ENCODE data around the gene DUSP2.

Gene DUSP2

DNA sequence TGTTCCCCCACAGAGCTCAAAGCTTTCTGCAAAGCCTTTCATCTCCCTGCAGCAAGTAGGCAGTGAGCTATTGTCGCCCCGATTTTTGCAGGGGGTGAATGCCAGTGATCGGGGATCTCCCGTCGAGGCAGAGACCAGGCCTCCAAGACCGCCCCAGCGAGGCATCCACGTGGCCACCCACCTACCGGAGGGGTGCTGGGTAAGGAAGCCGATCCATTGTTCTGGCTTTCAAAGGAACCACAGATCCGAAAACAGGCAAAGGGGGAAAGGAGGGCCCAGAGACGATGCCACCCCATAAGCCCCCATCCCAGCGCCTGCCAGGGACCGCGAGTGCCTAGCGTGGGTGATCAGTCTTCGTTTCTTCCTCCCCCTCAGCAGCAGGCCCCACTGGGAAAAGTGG is 31.3 kb downstream of the DUSP2 start:
- DNase-seq (ENCODE audit: low read depth) = no peak

DNA sequence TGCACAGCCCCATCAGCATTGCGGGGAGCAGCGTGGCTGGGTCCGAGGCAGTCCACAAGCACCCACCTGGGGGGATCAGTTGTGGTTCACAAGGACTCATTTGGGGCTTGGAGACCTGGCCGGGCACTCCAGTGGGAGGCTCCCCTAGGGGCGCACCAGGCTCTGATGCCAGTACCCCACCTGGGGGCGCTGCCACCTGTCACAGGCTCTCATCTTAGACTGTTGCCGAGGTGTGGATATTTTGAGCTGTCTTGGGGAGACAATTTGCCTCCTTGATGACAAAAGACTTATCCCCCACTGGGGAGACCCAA is 31.9 kb downstream of the DUSP2 start:
- DNase-seq (ENCODE audit: low read depth) = no peak

DNA sequence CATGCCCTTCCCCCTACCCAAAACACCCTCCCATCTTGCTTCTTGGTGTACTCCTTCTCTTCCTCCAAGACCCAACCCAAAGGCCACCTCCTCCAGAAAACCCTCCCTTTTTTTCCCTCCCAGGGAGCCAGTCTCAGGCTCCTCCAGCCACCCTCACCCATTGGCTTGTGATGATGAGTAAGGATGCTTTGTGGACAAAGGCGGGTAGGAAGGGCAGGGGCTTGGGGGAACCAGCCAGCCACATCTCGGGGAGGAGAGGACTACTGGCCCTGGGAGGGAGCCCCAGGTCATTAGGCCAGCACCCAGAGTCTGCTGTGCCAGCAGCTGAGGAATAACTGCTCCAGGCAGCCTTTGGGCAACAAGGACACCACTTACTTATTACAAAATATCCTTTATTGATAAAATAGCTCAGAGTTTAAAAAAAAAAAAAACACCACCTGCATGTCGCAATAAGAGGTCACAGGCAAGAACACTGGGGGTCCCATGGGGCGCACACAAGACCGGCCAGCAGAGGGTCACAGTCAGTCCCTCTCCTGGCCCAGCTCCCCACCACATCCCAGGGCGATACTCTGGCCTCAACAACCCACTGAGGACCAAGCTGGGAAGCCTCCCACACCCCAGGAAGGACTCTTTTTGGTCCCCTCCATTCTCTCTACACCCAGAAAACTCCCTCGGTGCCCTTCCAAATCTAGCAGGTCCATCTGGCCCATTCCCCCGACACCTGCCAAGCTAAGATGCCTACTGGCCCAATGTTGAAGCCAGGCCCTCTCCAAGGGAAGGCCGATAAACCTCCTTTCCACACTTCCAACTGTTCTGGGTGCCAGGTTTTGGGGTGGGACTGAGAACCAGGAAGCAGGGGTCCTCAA is 32.5 kb downstream of the DUSP2 start:
- no peak for DNase-seq (ENCODE audit: low read depth)

DNA sequence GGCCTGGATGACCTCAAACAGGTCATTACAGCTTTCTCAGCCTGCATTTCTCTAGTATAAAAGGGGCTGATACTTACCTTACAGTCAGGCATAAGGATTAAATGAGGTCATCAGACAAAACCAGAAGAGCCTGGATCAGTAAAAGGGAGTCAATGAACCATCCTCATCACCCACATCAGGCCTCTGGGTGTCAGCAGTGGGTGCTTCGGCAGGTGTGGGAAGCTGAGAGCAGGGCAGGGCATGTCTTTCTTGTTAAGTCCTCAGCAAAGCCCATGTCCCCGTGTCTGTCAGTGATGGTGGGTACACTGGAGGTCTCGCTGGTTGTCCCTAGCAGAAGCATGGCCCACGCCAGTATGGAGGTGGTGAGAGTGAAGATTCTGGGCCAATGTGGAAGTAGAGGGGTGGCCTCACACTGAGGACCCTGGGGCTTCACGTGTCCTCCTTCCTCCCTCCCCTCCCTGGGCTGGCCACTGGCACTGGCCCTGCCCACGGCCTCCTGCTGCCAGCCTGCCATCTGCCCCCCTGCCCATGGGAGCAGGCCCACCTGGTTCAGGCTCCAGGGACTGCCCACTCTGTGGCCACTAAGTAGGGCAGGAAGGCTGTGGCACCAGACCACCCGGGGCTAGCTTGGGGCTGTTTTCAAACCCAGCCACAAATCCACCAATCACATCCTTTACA is 33.3 kb downstream of the DUSP2 start:
- no peak for DNase-seq (ENCODE audit: low read depth)

DNA sequence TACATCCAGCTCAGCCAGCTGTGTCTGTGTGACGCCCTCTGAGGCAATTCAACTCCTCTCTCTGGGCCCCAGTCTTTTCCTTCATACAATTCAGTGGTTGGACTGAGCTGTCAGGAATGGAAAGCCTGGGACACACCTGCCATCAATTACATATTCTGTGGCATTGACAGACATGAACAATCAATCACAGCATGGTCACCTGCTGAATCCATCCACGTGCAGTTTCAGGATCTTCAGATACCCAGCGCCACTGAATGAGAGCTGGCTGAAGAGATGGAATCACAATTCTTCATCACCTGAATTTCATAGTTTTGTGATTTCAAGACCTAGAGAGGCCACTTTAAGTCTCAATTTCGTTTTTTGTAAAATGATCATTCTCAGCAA is 34.0 kb downstream of the DUSP2 start:
- no peak for DNase-seq (ENCODE audit: low read depth)

DNA sequence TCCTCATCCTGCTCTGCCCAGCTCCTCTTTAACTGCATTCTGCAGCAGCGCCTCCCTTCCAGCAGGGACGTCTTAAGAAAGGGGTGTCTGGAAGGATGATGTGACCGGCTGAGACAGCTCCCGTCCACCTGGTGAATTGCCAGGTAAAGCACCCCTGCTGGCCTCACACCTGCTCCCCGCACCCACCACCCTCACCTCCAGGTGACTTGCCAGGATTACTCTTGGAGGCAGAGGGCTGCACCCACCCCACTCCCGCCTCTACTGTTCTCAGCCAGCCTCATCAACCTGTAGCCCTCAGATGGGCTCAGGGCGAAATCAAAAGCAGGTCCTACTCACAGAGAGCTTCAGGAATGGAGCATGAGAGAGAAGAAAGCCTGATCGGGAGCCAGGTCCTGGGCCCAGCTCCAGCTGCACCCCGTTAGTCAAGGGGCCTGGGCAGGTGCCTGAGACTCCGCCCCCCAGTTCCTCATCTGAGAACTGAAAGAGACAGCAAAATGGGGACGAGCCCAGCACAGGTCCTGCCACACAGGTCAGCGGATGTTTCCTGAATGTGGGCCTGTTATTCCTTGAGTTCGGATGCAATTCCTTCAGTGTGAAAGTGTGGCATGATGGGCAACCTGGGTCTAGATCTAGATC is 34.5 kb downstream of the DUSP2 start:
- DNase-seq (ENCODE audit: low read depth) = no peak

DNA sequence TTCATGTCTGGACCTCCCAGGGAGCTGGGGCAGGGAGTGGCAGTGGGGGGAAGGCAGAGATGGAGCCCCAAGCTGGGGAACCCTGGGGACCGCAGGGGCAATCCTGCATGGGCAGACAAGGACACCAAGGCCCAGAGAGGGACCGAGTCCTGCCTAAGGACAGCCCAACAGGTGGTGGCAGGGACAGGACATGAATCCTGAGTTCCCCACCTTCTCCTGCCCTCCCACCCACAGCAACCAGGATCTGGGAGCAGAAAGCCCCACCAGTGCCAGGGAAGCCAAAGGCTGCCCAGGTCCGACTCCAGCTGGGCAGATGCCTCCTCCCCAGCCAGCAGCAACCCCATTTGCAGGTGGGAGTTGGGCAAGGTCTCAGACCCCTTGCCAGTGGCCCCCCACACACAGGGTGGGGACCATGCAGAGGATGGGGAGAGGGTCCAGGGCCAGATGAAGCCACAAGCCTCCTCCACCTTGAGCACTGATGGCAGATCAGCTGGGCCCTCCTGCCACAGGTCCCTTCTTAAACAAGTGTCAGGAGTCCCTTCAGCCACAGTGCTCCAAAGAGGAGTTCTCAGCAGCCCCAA is 35.2 kb downstream of the DUSP2 start:
- DNase-seq (ENCODE audit: low read depth) = no peak

DNA sequence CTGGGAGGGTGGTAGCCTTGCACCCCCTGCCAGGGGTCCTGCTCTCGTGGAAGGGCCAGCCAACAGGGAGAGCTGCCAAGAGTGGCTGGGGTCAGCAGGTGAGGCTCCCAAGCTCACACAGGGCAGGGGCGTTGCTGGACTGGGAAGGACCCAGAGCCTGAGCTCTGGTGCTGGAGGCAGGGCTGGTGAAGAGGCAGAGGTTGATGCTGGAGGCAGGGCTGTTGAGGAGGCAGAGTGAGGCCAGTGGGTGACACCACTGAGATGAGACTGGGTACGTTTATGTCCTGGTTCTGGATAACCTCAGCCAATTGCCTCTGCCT is 35.9 kb downstream of the DUSP2 start:
- no peak for DNase-seq (ENCODE audit: low read depth)

DNA sequence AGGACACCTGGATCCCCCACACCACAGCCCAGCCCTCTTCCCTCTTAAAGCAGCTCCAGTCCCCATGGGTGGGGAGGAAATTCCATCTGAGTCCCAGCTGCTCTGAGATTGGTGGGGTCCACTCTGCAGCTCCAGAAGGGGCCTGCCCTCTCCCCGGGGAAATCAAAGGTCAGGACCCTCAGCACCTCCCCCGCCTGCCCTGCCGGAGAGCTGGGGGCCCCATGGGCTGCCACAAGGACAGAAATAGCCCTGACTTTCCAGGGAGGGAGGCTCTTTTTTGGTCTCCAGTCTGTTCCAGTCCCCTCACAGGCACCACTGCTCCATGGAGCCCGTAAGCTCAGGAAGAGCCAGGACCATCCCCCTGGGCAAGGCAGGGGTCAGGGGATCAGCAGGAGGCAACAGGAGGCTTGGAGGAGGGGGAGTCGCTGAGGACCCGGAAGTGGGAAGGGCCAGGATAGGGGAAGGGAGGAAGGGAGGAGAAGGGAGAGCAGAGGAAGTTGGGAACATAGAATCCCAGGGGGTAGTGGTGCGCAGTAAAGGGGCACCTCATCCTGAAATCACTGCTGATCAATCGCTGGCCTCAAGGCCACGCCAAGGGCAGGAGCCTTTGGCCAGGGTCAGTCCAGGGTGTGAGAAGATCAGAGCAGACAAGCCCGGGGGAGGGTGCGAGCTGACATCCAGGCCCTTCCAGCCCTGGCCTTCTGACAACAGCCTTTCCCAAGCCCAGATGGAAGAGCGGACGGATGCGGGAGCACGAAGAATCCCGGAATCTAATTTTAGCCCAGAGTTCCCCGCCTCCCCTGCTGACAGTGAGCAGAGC is 36.5 kb downstream of the DUSP2 start:
- no peak for DNase-seq (ENCODE audit: low read depth)

DNA sequence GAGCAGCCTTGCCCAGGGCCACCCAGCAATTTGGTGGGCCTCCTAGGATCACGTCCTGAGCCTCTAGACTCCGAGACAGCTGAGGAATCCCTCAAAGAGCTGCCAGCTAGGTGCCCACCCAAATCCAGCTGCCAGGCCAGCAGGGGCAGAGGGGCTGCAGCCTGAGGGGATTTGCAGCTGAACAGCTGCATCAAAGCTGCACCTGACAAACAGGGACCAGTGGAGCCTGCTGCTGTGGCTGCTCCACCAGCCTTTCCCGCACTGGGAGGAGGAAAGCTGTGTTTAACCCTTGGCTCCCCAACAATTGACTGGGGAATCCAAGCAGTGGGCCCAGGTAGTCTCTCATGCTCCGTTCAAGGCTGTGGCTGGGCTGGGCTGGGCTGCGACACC is 37.1 kb downstream of the DUSP2 start:
- no peak for DNase-seq (ENCODE audit: low read depth)

DNA sequence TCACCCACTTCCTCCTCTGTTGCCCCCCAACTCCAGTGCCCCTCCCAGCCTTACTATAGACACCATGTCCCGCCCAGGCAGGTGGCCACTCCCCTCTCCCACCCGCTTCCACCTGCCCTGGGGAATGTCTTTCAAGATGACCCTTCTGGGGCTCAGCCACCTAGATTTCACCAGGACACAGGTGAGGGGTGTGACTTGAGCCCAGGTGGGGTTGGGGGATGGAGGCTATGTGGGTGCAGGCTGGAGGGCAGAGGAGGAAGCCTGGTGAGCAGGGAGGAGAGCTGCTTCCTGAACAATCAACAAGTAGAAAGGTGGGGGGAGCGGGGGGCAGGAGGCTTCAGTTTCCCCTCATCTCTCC is 37.6 kb downstream of the DUSP2 start:
- DNase-seq (ENCODE audit: low read depth) = no peak

DNA sequence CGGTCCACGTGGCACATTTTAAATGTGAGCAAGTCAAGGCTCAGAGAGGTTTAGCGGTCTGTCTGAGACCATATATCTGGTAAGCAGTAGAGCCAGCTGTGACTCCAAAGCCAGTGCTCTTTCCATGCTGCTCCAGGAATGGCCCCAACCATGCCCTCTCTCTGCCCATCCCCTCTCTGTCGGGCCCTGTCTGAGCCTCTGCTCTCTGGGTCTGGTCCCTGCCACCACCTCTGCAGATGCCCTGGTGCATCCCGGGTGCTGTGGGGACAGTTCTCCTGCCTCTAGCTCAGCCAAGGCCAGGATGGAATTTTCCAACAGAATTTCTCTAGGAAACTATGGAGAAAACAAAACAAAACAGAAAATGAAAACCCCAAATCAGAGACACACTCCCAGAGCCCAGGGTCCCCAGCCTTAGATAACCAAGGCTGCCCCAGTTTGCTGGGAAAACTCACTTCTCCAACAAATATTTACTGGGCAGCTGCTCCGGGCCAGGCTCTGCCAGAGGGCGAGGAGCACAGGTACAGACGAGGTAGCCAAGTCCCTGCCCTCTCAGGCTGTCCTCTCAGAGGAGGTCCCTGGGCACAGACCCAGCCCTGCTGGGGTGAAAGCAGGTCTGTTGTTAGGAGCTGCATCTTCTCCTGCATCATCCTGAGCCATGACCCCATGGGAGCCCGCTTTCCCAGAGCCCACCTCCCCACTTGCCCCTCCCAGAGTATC is 38.1 kb downstream of the DUSP2 start:
- no peak for DNase-seq (ENCODE audit: low read depth)

DNA sequence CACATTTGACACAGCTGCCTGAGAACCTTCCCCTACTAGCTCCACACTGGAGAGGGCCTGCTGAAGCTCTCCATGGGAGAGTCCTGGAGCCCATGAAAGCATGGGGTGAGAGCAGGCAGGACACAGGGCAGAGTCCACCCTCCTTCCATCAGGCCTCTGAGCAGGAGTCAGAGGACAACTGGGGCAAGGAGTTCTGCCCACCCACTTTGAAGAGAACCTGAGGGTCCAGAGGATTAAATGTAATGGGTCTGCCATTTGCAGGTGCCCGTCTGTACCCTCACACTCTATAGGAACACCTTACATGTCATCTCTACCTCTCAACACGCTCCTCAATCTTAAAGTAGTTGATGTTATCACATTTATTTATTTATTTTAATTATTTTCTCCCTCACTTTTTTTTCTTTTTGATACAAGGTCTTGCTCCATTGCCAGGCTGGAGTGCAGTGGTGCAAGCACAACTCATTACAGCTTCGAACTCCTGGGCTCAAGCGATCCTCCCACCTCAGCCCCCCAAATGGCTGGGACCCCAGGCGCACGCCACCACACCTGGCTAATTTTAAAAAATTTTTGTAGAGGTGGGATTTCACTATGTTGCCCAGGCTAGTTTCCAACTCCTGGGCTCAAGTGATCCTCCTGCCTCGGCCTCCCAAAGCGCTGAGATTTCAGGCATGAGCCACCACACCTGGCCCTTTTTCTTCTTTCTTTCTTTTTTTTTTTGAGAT is 39.1 kb downstream of the DUSP2 start:
- no peak for DNase-seq (ENCODE audit: low read depth)

DNA sequence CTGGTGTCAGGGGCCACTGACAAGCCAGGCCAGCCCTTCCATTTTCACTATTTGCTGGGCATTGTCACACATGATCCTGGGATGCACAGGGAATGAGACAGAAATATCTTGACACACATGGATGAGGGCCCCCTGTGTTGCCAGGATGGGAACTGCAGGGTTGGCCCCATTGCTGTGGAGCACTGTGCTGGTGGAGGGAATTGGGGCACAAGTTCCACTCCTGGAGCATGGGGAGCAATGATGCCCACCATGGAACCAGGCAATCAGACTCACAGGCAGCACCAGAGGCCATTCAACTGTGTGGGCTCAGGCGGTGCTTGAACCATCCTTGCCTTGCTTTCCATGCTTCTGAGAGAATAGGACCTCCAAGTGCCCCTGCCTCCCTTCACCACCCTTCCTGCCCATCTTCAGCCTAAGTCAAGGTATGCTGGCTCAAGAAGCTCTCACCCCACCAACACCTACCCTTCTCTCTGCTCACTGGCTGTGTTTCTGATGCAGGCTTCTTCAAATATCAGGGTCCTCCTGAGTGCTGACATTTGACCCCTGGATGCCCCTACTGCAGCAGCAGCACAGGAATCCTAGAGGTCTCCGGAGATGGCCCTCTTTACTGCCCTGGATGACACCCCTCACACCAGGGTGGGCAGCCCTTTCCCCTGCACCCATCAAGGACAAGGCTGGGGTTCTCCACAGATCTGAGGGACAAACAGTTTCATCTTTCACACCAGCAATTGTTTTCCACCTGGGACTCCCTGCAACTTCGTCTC is 39.9 kb downstream of the DUSP2 start:
- no peak for DNase-seq (ENCODE audit: low read depth)

DNA sequence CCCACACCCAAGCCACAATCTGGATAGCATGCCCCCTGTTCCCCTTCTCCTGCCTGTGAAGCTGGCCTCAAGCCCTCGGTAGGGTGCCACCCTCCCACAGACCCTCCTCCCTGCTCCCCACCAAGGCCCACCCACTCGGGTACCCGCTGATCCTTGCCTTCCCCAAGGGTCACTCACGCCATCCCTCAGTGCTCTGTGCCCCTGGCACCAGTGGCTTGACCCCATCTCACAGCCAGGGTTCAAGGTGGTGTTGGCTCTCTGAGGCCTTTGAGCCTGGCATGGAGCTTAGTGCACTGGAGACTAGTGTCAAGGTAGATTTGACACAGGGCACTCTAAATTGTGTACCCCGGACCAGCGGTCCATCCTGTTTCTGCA is 40.8 kb downstream of the DUSP2 start:
- no peak for DNase-seq (ENCODE audit: low read depth)

DNA sequence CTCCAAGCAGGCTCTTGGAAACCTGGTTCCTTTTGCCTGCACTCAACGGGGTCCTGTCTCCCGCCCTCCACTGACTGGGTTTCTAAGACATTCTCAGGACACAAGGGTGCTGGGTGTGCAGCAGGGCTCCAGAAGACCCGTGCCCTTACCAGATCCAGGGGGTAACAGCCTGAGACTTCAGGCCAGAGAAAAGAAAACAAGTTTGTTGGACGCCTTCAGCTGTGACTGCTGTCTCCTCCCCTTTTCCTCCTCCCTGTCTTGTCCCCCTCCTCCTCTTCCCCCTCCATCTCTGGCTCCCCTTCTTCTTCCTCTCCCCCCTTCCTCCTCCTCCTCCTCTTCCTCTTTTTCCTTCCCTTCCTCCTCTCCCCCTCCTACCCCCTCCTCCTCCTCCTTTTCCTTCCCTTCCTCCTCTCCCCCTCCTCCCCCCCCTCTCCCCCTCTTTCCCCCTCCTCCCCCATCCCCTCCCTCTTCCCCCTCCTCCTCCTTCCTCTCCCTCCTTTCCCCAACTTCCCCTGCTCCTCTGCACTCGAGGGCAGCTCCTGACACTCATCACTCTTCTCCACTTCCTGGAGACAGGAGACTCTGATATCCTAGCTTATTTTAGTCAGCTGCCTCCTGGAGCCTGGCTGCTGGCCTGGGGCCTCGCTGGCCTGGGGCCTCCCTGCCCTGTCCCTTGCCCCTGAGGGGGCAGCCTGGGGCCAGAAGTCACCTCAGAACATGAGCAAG is 41.3 kb downstream of the DUSP2 start:
- DNase-seq (ENCODE audit: low read depth) = no peak

DNA sequence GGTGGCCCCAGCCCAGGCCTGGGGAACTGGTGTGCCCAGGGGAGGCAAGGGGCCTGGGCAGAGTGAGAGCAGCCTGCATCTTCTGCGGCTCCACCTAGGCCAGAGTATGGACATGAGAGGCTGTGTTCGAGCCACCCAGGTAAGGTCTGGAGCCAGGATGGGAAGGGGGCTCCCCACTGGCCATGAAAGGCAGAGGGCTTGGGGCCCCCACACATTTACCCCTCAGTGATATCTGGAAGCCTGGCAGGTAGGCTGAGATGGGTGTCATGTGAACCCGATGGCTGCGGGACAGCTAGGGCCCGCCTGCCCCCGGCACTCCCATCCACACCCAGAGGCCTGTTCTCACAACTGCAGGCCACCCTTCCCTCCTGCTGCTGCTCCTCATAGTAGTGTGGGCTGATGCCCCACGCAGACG is 42.0 kb downstream of the DUSP2 start:
- DNase-seq (ENCODE audit: low read depth) = no peak

DNA sequence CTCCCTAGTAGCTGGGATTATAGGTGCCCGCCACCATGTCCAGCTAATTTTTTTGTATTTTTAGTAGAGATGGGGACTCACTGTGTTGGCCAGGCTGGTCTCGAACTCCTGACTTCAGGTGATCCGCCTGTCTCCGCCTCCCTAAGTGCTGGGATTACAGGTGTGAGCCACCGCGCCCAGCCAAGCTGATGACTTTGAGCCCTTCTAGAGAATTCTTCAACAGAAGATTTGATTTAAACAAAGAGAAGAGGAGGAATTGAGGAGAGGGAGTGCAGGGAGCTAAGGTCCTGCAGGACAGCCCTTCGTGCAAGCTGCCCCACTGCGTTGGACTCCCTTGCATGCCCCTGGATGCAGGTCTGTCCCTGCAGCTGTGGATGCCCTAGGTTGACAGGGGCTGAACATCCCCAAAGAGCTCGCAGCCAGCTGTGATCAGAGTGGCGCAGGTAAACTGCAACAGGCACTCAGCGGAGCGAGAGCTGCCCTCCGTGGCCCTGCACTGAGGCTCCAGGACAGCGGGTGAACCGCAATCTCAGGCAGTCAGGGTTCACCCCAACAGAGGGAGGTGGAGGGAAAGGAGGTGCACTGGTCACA is 42.5 kb downstream of the DUSP2 start:
- DNase-seq (ENCODE audit: low read depth) = no peak

DNA sequence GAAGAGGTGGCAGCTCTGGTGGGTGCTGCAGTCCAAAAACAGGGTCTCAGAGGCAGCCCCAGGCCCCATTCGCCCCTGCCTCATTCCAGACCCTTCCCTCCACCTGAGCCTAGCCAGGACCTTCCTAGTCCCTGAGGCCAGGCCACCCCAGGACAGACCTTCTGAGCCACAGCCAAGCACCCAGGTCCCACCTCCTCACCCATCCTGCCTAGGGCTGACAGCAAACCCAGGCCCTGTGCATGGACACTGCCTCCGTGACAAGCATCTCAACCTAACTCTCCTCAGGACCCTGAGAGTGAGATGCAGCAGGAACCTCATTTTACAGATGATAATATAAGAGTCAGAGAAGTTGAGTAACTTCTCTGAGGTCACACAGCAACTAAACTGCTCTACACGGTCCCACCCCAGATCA is 44.3 kb downstream of the DUSP2 start:
- DNase-seq (ENCODE audit: low read depth) = no peak

Data from activated gamma-delta T cell treated with anti-CD3 and anti-CD28 coated beads, Interleukin-2, amount 50 U/mL, for 16 hours (primary cell).